ENCODE data around the gene PLA2G15.

GRCh38 chr16:68217506-68217905 lies 27.7 kb upstream of the PLA2G15 start:
- TF ChIP-seq EZH2 (IDR thresholded peaks at IDR 0.05; ENCODE audit: low read length, missing control alignments) = no peak
- TF ChIP-seq, protein P1, sequence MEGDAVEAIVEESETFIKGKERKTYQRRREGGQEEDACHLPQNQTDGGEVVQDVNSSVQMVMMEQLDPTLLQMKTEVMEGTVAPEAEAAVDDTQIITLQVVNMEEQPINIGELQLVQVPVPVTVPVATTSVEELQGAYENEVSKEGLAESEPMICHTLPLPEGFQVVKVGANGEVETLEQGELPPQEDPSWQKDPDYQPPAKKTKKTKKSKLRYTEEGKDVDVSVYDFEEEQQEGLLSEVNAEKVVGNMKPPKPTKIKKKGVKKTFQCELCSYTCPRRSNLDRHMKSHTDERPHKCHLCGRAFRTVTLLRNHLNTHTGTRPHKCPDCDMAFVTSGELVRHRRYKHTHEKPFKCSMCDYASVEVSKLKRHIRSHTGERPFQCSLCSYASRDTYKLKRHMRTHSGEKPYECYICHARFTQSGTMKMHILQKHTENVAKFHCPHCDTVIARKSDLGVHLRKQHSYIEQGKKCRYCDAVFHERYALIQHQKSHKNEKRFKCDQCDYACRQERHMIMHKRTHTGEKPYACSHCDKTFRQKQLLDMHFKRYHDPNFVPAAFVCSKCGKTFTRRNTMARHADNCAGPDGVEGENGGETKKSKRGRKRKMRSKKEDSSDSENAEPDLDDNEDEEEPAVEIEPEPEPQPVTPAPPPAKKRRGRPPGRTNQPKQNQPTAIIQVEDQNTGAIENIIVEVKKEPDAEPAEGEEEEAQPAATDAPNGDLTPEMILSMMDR (conservative IDR thresholded peaks at IDR 0.05 in 1 of 2, IDR thresholded peaks at IDR 0.05 in 1 of 2; ENCODE audit: low read depth in 1 of 2, low read length in 2 of 2) = no peak

Data from fibroblast of lung (primary cell).